Colon (tissue), 2 donors: ENCODE data around the gene CSNK1G1.

Experiments used
- FAIRE-seq: peaks from 2 replicates; lab custom pipeline; 2012; peaks lifted over from hg19 to GRCh38; lab: Jason Lieb, UNC
- donor health status: control.
- donor health status: control.

Gene CSNK1G1

GRCh38 chr15:64191971-64192830, 163.8 kb downstream of the CSNK1G1 start:
- FAIRE-seq, result no peak

GRCh38 chr15:64187396-64188191, 168.4 kb downstream of the CSNK1G1 start:
- no peak for FAIRE-seq

DNA sequence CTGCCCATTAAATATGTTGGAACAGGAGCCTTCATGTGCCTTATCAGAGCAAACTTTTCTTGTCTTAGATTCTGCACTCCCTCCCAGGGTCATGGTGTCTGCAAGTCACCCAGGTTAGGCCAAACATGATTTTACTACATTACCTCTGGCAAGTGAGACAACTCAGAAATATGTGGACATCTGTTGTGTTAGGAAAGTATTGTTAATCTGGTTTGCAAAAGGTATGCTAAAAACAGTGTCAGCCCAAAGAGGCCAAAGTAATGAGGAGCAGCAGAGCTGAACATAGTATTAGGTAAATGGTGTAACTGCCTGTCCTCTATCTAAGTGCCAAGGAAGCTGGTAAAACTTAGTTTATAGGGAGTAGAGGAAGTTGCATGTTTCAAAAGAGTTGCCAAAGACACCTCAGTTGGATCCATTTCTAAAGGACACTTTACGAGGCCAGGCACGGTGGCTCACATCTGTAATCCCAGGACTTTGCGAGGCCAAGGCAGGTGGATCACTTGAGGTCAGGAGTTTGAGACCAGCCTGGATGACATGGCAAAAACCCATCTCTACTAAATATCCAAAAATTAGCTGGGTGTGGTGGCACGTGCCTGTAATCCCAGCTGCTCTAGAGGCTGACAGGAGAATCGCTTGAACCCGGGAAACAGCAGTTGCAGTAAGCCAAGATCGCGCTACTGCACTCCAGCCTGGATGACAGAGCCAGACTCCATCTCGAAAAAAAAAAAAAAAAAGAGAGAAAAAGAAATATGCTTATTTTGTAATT, 170.6 kb downstream of the CSNK1G1 start:
- no peak for FAIRE-seq

GRCh38 chr15:64182859-64183370, 173.1 kb downstream of the CSNK1G1 start:
- no peak for FAIRE-seq

GRCh38 chr15:64180235-64180824, 175.6 kb downstream of the CSNK1G1 start:
- FAIRE-seq, result no peak

DNA sequence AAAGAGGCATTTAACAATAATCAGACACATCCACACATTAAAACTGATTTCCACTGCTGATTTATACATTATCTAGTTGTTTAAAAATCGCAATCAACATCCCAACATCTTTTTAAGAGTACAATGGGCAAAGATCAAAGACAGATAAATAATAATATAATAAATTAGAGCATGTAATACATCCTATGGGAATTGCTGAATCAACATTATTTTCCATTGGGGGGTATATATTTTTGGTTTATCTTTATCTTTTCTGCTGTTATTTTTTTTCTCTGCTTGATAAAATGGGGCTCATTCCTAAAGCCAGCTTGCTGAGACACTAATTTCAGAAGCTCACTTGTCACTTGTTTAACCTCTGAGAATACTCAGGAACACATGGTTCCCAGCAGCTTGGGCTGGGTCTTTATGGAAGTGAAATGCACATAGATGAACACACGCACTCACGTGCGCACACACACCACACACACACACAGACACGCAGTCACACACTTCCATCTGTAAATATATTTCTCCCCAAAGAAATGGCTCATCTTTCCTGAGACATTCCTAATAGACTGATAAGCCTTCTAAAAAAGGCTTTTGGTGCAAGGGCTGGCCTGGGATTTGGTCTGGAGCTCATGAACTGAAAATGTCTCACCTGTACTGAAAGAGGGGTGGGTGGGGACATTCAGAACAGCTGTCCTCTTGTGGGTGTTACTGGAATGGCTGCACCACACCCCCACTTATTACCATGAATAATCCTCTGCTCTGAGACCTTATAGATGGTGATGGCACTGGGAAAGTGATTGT, 189.7 kb downstream of the CSNK1G1 start:
- FAIRE-seq, result no peak

DNA sequence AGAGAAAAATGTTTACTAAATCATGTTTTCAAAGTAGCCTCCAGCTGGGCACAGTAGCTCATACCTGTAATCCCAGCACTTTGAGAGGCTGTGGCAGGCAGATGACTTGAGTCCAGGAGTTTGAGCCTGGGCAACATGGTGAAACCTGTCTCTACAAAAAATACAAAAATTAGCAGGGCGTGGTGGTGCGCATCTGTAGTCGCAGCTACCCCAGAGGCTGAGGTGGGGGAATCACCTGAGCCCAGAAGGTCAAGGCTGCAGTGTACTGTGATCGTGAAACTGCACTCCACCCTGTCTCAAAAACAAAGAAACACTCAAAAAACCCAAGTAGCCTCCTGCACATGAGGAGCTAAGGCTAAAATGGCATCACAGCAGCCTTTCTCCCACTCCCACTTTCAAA, 191.5 kb downstream of the CSNK1G1 start:
- no peak for FAIRE-seq

DNA sequence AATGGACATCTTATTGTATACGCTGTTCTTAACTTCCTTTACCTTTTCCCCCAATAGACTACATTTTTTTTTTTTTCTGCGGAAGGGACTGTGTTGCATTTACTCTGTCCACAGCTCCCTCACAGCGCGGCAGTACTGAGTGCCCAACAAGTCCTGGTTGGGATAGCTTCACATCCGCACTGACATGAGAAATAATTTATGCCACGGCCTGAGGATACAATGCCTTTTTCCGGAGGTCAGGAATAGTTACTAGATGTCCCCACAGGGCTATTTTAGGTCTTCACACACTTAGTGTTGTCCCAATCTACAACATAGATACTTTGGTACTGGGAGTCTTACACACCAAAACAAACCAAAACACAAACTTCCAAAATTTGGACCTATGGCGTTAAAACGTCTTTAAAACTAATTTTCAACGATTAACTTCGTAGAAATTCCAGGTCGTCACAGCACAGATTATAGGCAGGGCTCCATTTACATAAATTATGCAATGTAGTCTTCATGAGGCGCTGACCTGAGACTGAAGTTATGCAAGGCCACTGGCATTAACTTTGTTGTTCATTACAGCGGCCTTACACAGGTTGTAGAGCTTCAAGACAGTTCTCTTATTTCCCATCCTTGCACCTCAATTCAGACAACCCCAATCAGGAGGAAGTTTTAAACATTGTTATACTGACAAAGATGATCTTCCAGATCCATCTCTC, 192.2 kb downstream of the CSNK1G1 start:
- FAIRE-seq, result no peak

GRCh38 chr15:64162869-64163658, 192.9 kb downstream of the CSNK1G1 start, which contains the start of gene PPIB:
PPIB (minus strand) TSS chr15:64163022; CDS start chr15:64162986, 36 bp downstream.
- no peak for FAIRE-seq

- no peak for FAIRE-seq
Observed at GRCh38 chr15:64162478-64162868, 193.5 kb downstream of the CSNK1G1 start.

- FAIRE-seq, result no peak
Observed at GRCh38 chr15:64161688-64162477, 194.1 kb downstream of the CSNK1G1 start.

- FAIRE-seq, result no peak
Observed at GRCh38 chr15:64158363-64159134, 197.4 kb downstream of the CSNK1G1 start.

DNA sequence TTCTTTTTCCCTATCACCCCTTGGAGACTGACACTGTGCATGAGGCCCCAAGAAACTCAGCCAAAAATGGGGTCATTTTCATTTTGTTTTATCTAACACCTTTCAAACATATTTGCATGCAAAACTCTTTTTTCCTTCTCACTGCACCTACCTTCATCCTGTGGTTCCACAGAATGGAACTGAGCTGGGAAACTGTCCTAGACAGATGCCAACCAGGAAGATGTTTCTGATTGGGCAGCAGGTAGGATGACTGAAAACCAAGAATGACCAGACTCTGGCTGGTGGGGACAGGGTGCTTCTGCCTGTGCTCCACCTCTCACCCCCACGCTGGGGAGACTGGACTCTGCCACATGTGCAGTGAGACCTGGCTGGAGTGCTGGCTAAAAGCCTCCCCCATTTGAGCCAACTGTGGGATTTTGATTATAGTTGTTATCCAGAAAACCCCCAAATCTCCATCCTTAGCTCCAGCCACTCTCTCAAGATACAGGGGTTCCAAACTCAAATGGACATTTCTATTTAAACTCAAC, 198.3 kb downstream of the CSNK1G1 start:
- no peak for FAIRE-seq

- no peak for FAIRE-seq
Observed at GRCh38 chr15:64156652-64157331, 199.2 kb downstream of the CSNK1G1 start.

DNA sequence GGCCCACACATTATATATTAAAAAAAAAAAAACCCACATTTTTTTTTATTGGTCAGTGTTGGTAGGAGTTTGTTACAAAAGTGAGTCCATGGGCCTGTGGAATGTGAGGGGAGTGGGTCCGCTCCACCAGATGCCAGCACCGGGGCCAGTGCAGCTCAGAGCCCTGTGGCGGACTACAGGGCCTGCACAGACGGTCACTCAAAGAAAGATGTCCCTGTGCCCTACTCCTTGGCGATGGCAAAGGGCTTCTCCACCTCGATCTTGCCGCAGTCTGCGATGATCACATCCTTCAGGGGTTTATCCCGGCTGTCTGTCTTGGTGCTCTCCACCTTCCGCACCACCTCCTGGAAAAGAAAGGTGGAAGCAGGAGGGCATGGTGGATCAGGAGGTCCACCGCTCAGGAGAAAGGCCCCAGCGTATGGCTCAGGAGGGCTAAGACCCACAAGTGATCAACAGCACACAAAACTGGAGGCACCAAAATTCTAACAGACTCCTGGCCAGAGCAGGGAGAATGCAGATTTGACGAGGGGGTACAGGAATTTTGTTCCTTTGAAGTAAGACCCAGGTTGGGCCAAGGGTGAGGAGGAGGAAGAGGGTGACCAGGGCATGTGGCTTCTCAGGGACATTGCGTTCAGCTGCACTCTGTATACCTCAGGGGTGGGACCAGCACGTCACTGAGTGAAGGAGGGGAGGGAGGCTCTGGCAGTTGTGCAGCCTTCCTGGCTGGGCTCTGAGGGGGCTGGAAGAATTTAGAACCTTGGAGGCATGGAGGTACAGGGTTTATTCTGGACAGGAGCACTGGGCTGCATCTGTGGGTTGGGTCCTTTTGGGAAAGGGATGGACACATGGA, 199.9 kb downstream of the CSNK1G1 start:
- FAIRE-seq, result no peak
